ENCODE data around the gene ZDHHC11B. TPM values are rescaled to one million over a fixed set of nuclear protein-coding genes. Genes with fewer than 3 reads are reported as not detected.

ZDHHC11B gene
- polyA plus RNA-seq, 4 donors, result 2.2 to 18.8 (median 9.5) TPM

- DNase-seq (no peak), FAIRE-seq (no peak)
- no peaks in the 10 kb centered on the region for H3K27me3 ChIP-seq (ENCODE audit: control insufficient read depth in 3 of 3, insufficient read depth in 3 of 3, low read length in 3 of 3)
- no peak overlapping the region for H3K27ac ChIP-seq (ENCODE audit: low read depth in 1 of 3, low read length in 2 of 3)
- peaks cover 6 to 29% (median 15%) of the 10 kb centered on the region in 3 donors for H3K4me1 ChIP-seq (ENCODE audit: control insufficient read depth in 3 of 3, insufficient read depth in 2 of 3, low read depth in 1 of 3, low read length in 2 of 3)
- no peak overlapping the region for H3K4me3 ChIP-seq (ENCODE audit: low read depth in 1 of 3, low read length in 3 of 3)
- H3K36me3 ChIP-seq (ENCODE audit: control insufficient read depth in 3 of 3, insufficient read depth in 2 of 3, low read depth in 1 of 3, low read length in 3 of 3), result peaks cover 0 to 7% (median 0%) of the 10 kb centered on the region in 3 donors
- H3K9me3 ChIP-seq (ENCODE audit: control insufficient read depth in 2 of 2, insufficient read depth in 1 of 2, low read depth in 1 of 2, low read length in 1 of 2), result no peaks in the 10 kb centered on the region
- 93 to 95% (median 93%) methylated on average over 48 of the region's 48 CpGs for WGBS, 3 donors
Measured at GRCh38 chr5:676699-677076, 107.8 kb downstream of the ZDHHC11B start.

GRCh38 chr5:675871-676698, 108.4 kb downstream of the ZDHHC11B start:
- DNase-seq, result no peak
- no peaks in the 10 kb centered on the region for H3K27me3 ChIP-seq (ENCODE audit: control insufficient read depth in 3 of 3, insufficient read depth in 3 of 3, low read length in 3 of 3)
- H3K27ac ChIP-seq (ENCODE audit: low read depth in 1 of 3, low read length in 2 of 3), result no peak overlapping the region
- H3K4me3 ChIP-seq (ENCODE audit: low read depth in 1 of 3, low read length in 3 of 3), result no peak overlapping the region
- H3K36me3 ChIP-seq (ENCODE audit: control insufficient read depth in 3 of 3, insufficient read depth in 2 of 3, low read depth in 1 of 3, low read length in 3 of 3), result peaks cover 0 to 7% (median 0%) of the 10 kb centered on the region in 3 donors
- H3K4me1 ChIP-seq (ENCODE audit: control insufficient read depth in 3 of 3, insufficient read depth in 2 of 3, low read depth in 1 of 3, low read length in 2 of 3), result peaks cover 6 to 32% (median 15%) of the 10 kb centered on the region in 3 donors
- no peak for FAIRE-seq
- H3K9me3 ChIP-seq (ENCODE audit: control insufficient read depth in 2 of 2, insufficient read depth in 1 of 2, low read depth in 1 of 2, low read length in 1 of 2), result no peaks in the 10 kb centered on the region
- WGBS, 3 donors, result 83 to 87% (median 84%) methylated on average over 36 of the region's 36 CpGs

- Histone ChIP-seq H3K4me1 (ENCODE audit: control insufficient read depth in 3 of 3, insufficient read depth in 2 of 3, low read depth in 1 of 3, low read length in 2 of 3) (peaks cover 6 to 32% (median 15%) of the 10 kb centered on the region in 3 donors), H3K9me3 (ENCODE audit: control insufficient read depth in 2 of 2, insufficient read depth in 1 of 2, low read depth in 1 of 2, low read length in 1 of 2) (no peaks in the 10 kb centered on the region), H3K36me3 (ENCODE audit: control insufficient read depth in 3 of 3, insufficient read depth in 2 of 3, low read depth in 1 of 3, low read length in 3 of 3) (peaks cover 0 to 8% (median 0%) of the 10 kb centered on the region in 3 donors), H3K4me3 (ENCODE audit: low read depth in 1 of 3, low read length in 3 of 3) (no peak overlapping the region), H3K27me3 (ENCODE audit: control insufficient read depth in 3 of 3, insufficient read depth in 3 of 3, low read length in 3 of 3) (no peaks in the 10 kb centered on the region), H3K27ac (ENCODE audit: low read depth in 1 of 3, low read length in 2 of 3) (no peak overlapping the region)
- DNase-seq (no peak), FAIRE-seq (no peak)
- WGBS, 3 donors, result 80 to 86% (median 80%) methylated on average over 19 to 20 of the region's 20 CpGs
Measured at GRCh38 chr5:675111-675870, 109.2 kb downstream of the ZDHHC11B start.

- Histone ChIP-seq H3K4me3 (ENCODE audit: low read depth in 1 of 3, low read length in 3 of 3) (no peak overlapping the region), H3K4me1 (ENCODE audit: control insufficient read depth in 3 of 3, insufficient read depth in 2 of 3, low read depth in 1 of 3, low read length in 2 of 3) (peaks cover 6 to 32% (median 15%) of the 10 kb centered on the region in 3 donors), H3K9me3 (ENCODE audit: control insufficient read depth in 2 of 2, insufficient read depth in 1 of 2, low read depth in 1 of 2, low read length in 1 of 2) (no peaks in the 10 kb centered on the region), H3K27ac (ENCODE audit: low read depth in 1 of 3, low read length in 2 of 3) (no peak overlapping the region), H3K27me3 (ENCODE audit: control insufficient read depth in 3 of 3, insufficient read depth in 3 of 3, low read length in 3 of 3) (no peaks in the 10 kb centered on the region), H3K36me3 (ENCODE audit: control insufficient read depth in 3 of 3, insufficient read depth in 2 of 3, low read depth in 1 of 3, low read length in 3 of 3) (peaks cover 0 to 14% (median 0%) of the 10 kb centered on the region in 3 donors)
- DNase-seq (peak in 1 of 2 donors; percentile 21), FAIRE-seq (no peak)
- 65 to 73% (median 68%) methylated on average over 7 of the region's 7 CpGs for WGBS, 3 donors
Measured at GRCh38 chr5:674630-675011, 109.9 kb downstream of the ZDHHC11B start.

GRCh38 chr5:673831-674629, 110.5 kb downstream of the ZDHHC11B start:
- H3K4me1 ChIP-seq (ENCODE audit: control insufficient read depth in 3 of 3, insufficient read depth in 2 of 3, low read depth in 1 of 3, low read length in 2 of 3), result peaks cover 6 to 32% (median 15%) of the 10 kb centered on the region in 3 donors
- WGBS, 3 donors, result 47 to 60% (median 57%) methylated on average over 27 of the region's 27 CpGs
- no peaks in the 10 kb centered on the region for H3K27me3 ChIP-seq (ENCODE audit: control insufficient read depth in 3 of 3, insufficient read depth in 3 of 3, low read length in 3 of 3)
- FAIRE-seq (no peak), DNase-seq (peak; percentile 27 to 52)
- H3K9me3 ChIP-seq (ENCODE audit: control insufficient read depth in 2 of 2, insufficient read depth in 1 of 2, low read depth in 1 of 2, low read length in 1 of 2), result no peaks in the 10 kb centered on the region
- no peak overlapping the region for H3K27ac ChIP-seq (ENCODE audit: low read depth in 1 of 3, low read length in 2 of 3)
- H3K4me3 ChIP-seq (ENCODE audit: low read depth in 1 of 3, low read length in 3 of 3), result no peak overlapping the region
- peaks cover 0 to 20% (median 0%) of the 10 kb centered on the region in 3 donors for H3K36me3 ChIP-seq (ENCODE audit: control insufficient read depth in 3 of 3, insufficient read depth in 2 of 3, low read depth in 1 of 3, low read length in 3 of 3)

GRCh38 chr5:673161-673830, 111.2 kb downstream of the ZDHHC11B start:
- H3K9me3 ChIP-seq (ENCODE audit: control insufficient read depth in 2 of 2, insufficient read depth in 1 of 2, low read depth in 1 of 2, low read length in 1 of 2), result no peaks in the 10 kb centered on the region
- WGBS, 3 donors, result 30 to 46% (median 38%) methylated on average over 17 to 19 of the region's 19 CpGs
- H3K4me3 ChIP-seq (ENCODE audit: low read depth in 1 of 3, low read length in 3 of 3), result peak overlapping the region in 1 of 3 donors; percentile 11
- peak in 1 of 2 donors; percentile 18 for DNase-seq
- FAIRE-seq, result no peak
- peak overlapping the region in 2 of 3 donors; percentile 36 to 74 for H3K27ac ChIP-seq (ENCODE audit: low read depth in 1 of 3, low read length in 2 of 3)
- H3K27me3 ChIP-seq (ENCODE audit: control insufficient read depth in 3 of 3, insufficient read depth in 3 of 3, low read length in 3 of 3), result no peaks in the 10 kb centered on the region
- H3K36me3 ChIP-seq (ENCODE audit: control insufficient read depth in 3 of 3, insufficient read depth in 2 of 3, low read depth in 1 of 3, low read length in 3 of 3), result peaks cover 0 to 27% (median 0%) of the 10 kb centered on the region in 3 donors
- H3K4me1 ChIP-seq (ENCODE audit: control insufficient read depth in 3 of 3, insufficient read depth in 2 of 3, low read depth in 1 of 3, low read length in 2 of 3), result peaks cover 6 to 32% (median 15%) of the 10 kb centered on the region in 3 donors

GRCh38 chr5:672329-673160, 112.0 kb downstream of the ZDHHC11B start:
- H3K27me3 ChIP-seq (ENCODE audit: control insufficient read depth in 3 of 3, insufficient read depth in 3 of 3, low read length in 3 of 3), result no peaks in the 10 kb centered on the region
- no peaks in the 10 kb centered on the region for H3K9me3 ChIP-seq (ENCODE audit: control insufficient read depth in 2 of 2, insufficient read depth in 1 of 2, low read depth in 1 of 2, low read length in 1 of 2)
- peaks cover 0 to 31% (median 0%) of the 10 kb centered on the region in 3 donors for H3K36me3 ChIP-seq (ENCODE audit: control insufficient read depth in 3 of 3, insufficient read depth in 2 of 3, low read depth in 1 of 3, low read length in 3 of 3)
- H3K27ac ChIP-seq (ENCODE audit: low read depth in 1 of 3, low read length in 2 of 3), result peak overlapping the region in 2 of 3 donors; percentile 36 to 74
- FAIRE-seq, result no peak
- H3K4me3 ChIP-seq (ENCODE audit: low read depth in 1 of 3, low read length in 3 of 3), result peak overlapping the region in 2 of 3 donors; percentile 10 to 21
- DNase-seq, result peak; percentile 85 to 96
- 3 to 9% (median 5%) methylated on average over 27 of the region's 27 CpGs for WGBS, 3 donors
- peaks cover 6 to 32% (median 15%) of the 10 kb centered on the region in 3 donors for H3K4me1 ChIP-seq (ENCODE audit: control insufficient read depth in 3 of 3, insufficient read depth in 2 of 3, low read depth in 1 of 3, low read length in 2 of 3)
